Left colon (tissue), 2 donors: ENCODE measurements around the gene CYP2C19. TPM values are rescaled to one million over a fixed set of nuclear protein-coding genes. Genes with fewer than 3 reads are reported as not detected.
A peak's percentile ranks its signal among the peaks of the same experiment; 100 is the strongest.
"Not testable (repeated sequence)": the region's sequence is repeated elsewhere in the genome, so short reads cannot be mapped to it uniquely, and the experiment has no call there.

Source experiments
- ATAC-seq: fragments of 200-7000 bp; cut with Tn5 transposase; one replicate; pipeline ENCODE4 v1.9.1; 2020; ENCODE audit warnings: mild to moderate bottlenecking, moderate library complexity
- DNase-seq, 2 donors: peaks; one replicate each; pipeline ENCODE4 v3.0.0-alpha.2; 2020
- intact Hi-C, 2 donors: fragments of 100-400 bp; cut with DNase I in 1 of 2; cut with micrococcal nuclease in 1 of 2; formaldehyde crosslinking; loops; one replicate each; pipeline versions ENCODE4 v1.11.2 to v1.14.0; 2022; cut with DNase I, micrococcal nuclease
- long read RNA-seq: library from polyadenylated mRNA; unstranded; transcript quantifications from one replicate; pipeline ENCODE4 v2.0.0, GENCODE V29; 2021
- total RNA-seq, 2 donors: library from RNA; stranded (reverse); fragmentation: NEBNext Ultra II Directional; extraction: Animal tissue kit (Norgen Biotek cat#: 25700); gene quantifications; one replicate each; pipeline ENCODE4 v1.2.1, GENCODE V29; 2021
- donor health status: DM: no; HTN: no; CAD: no.
- donor health status: DM: yes; HTN: yes; CAD: no.

The CYP2C19 gene
- 1 to 10 TPM in 1 of 2 donors, under 1 TPM in 1; 0.76 to 3.9 TPM for total RNA-seq
- long read RNA-seq = 0 reads

DNA sequence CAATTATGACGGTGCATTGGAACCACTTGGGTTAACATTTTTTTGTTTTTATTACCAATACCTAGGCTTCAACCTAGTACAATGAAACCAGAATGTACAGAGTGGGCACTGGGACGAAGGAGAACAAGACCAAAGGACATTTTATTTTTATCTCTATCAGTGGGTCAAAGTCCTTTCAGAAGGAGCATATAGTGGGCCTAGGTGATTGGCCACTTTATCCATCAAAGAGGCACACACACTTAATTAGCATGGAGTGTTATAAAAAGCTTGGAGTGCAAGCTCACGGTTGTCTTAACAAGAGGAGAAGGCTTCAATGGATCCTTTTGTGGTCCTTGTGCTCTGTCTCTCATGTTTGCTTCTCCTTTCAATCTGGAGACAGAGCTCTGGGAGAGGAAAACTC is at the start of gene CYP2C19:
Gene CYP2C19, plus strand, starts transcription at position 289 of the 400 bp plus-strand sequence. Its CDS starts 25 bp downstream, at position 314.
- intact Hi-C loops = no loop called here
- DNase-seq (no peak), ATAC-seq (peak; percentile 63)

DNA sequence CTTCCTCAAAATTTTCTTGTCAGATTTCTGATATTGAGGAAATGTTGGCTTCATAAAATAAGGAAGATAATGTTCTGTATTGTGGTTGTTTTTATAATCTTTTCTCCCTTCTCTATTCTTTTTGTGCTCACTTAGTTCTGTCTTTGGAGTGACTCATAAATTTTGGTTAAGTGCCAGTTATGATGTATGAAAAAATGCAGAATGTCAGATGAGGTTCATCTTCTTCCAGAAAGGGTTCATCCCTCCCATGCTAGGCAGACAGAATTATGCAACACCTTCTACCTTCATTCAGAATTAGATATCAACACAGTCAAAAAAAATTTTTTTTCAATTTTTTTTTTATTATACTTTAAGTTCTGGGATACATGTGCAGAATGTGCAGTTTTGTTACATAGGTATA is 36.6 kb upstream of the CYP2C19 start:
- intact Hi-C loops = no loop called here
- ATAC-seq (no peak), DNase-seq (no peak)

DNA sequence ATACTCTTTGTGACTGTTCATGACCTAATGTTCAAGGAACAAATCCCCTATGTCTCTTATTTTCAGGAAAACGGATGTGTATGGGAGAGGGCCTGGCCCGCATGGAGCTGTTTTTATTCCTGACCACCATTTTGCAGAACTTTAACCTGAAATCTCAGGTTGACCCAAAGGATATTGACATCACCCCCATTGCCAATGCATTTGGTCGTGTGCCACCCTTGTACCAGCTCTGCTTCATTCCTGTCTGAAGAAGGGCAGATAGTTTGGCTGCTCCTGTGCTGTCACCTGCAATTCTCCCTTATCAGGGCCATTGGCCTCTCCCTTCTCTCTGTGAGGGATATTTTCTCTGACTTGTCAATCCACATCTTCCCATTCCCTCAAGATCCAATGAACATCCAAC is 27.3 kb upstream of the CYP2C19 start:
- DNase-seq = no peak

DNA sequence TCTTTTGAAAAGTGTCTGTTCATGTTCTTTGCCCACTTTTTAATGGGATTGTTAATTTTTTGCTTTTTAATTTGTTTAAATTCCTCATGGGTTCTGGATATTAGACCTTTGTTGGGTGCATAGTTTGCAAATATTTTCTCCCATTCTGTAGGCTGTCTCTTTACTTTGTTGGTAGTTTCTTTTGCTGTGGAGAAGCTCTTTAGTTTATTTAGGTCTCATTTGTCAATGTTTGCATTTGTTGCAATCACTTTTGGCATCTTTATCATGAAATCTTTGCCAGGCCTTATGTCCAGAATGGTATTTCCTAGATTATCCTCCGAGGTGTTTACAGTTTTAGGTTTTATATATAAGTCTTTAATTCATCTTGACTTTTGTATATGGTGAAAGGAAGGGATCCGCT is 23.9 kb upstream of the CYP2C19 start:
- DNase-seq (no peak), ATAC-seq (no peak)
- intact Hi-C loops = no loop called here

More for the DNA sequence above, 27.3 kb upstream of the CYP2C19 start:
- no peak for ATAC-seq
- intact Hi-C loops = no loop called here

DNA sequence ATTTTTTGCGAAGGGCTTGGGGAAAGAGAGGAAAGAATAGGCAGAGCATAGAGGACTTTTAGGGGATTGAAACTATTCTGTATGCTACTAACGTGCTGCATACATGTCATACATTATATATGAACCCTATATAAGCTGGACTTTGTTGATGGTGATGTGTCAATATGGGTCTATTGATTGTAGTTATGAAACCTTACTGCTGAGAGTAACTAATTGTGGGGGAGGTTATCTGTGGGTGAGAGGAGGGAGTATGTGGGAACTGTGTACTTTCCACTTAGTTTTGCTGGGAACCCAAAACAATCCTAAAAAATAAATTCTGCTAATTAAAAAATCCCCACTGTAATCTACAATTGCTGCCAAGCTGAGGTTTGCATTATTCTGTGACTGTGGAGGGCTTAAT is 15.3 kb upstream of the CYP2C19 start:
- ATAC-seq (no peak), DNase-seq (no peak)
- intact Hi-C loops = no loop called here

DNA sequence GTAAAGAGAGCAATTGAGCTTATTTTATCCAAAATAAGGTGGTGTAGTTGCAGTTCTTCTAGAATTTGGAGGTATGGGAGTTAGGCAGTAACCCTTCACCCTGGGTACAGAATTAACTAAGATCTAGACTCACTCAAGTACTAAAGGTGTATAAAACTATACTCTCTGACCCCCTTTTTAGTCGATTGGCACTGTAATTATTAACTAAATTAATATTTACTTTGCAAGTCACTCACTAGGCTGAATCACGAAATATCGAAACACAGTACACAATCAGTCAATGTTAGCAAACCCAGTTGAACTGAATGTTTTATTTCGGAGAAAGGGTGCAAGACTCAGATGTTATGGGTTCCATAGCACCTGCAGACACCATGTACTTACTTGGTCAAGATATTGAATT is 14.6 kb upstream of the CYP2C19 start:
- no peak for ATAC-seq
- intact Hi-C loops = no loop called here
- DNase-seq = no peak

DNA sequence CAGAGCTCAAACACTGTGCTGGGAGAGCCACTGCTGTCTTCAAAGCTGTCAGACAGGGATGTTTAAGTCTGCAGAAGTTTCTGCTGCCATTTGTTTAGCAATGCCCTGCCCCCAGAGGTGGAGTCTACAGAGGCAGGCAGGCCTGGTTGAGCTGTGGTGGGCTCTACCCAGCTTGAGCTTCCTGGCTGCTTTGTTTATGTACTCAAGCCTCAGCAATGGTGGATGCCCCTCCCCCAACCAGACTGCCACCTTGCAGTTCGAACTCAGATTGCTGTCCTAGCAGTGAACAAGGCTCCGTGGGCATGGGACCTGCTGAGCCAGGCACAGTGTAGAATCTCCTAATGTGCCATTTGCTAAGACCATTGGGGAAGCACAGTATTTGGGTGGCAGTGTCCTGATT is 4.6 kb upstream of the CYP2C19 start:
- intact Hi-C loops = no loop called here
- no peak for ATAC-seq
- DNase-seq = no peak

DNA sequence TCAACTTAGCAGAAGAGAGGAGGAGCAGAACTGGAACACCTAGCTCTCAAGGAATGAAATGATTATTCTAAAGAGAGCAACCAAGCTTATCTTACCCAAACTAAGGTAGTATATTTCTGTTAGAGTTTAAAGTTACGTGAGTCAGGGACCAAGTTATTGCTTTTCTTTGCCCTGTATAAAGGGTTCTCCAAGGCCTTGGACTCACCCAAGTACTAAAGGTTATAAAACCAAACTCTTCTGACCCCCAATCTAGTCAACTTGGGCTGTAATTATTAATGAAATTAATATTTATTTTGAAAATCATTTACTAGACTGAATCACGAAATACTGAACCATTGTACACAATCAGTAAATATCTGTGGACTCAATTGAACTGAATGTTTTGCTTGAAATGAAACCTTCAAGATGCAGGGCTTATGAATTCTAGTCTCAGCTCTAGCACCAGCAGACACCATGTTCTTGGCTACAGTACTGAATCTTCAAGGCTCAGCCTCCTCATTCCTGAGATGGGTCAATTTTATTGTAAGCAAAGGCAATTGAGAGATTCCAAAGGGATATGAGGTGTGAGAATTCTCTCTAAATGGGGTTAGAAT is 1.8 kb upstream of the CYP2C19 start:
- ATAC-seq = no peak

DNA sequence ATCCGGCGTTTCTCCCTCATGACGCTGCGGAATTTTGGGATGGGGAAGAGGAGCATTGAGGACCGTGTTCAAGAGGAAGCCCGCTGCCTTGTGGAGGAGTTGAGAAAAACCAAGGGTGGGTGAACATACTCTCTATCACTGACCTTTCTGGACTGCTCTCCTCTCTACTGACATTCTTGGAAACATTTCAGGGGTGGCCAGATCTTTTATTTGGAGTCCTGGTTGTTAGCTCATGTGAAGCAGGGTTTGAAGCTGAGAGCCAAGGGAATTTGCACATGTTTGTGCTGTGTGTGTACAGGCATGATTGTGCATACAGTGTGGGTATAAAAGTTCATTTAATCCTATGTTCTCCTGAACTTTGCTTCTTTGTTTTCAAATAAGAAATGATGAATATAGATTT is 12.9 kb downstream of the CYP2C19 start:
- intact Hi-C loops, DNase-seq, ATAC-seq: not testable (repeated sequence)

More for the DNA sequence above, 1.8 kb upstream of the CYP2C19 start:
- intact Hi-C loops = no loop called here
- DNase-seq = no peak

DNA sequence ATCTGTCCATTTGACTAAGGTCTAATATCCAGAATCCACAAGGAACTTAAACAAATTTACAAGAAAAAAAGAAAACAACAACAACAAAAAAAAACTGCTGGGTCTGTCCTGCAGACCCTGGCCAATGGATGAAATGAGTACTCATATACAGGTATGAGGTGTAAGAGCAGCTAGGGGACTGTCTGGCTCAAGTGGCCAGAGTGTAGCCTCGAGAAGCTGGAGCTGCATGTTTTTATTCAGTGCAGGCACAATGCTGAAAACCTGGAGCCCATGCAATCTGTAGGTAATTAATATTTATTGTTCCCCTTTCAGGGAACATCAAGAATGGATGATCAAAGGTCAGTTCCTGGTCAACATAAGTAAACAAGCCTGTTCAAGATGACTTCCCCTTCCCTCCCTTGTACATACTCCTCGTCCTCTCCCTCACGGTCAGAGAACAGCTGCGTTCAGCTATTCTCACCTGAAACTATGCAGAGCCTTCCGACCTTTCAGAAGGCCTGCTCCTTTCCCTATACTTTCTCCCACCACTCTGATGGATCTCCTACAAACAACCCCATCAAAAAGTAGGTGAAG is 15.5 kb downstream of the CYP2C19 start:
- intact Hi-C loops = no loop called here
- peak; percentile 59 for ATAC-seq
- no peak for DNase-seq

DNA sequence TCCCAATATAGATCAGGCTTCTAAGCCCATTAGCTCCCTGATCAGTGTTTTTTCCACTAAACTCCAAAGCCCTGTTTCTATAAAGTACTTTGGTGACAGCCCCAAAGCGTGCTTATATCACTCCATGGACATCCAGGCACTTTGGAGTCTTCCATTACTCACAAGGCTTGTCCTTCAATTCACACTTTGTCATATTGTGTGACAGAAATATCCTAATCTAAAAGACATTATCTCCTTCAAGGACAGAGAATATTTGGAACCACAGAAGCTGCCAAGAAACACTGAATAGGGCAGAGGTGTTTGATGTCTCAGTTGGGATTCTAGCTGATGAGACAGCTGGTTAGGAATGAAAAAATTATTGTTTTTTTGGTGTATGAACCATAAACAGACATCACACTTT is 18.4 kb downstream of the CYP2C19 start:
- intact Hi-C loops = no loop called here
- ATAC-seq (no peak), DNase-seq (no peak)

DNA sequence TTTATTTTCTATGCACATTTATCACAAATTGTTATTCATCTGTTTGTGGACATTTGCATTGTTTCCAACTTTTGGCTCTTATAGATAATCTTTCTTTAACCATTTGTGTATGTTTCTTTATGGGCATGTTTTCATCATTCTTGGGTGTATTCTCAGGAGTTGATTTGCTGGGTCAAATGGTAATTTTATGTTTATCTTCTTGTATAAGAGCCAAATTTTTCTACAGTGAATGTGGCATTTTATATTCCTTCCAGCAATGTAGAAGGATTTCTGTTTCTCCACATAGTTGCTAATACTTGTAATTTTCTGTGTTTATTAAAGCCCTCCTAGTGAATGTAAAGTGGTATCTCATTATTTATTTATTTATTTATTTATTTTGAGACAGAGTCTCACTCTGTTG is 21.8 kb downstream of the CYP2C19 start:
- ATAC-seq (no peak), DNase-seq (no peak)
- intact Hi-C loops = no loop called here

DNA sequence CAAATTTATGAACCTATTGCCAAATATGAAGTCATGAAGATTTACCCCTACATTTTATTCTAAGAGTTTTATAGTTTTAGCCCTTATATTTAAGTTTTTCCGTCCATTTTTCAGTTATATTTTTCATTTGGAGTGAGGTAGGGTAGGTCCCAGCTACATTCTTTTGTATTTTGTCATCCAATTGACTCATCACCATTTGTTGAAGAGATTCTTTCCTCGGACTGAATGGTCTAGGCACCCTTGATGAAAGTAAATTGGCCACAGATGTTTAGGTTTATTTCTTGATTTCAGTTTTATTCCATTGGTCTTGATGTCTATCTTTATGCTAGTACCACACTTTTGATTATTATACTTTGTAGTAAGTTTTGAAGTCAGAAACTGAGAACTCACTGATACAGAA is 22.7 kb downstream of the CYP2C19 start:
- ATAC-seq (no peak), DNase-seq (no peak)
- intact Hi-C loops = no loop called here

DNA sequence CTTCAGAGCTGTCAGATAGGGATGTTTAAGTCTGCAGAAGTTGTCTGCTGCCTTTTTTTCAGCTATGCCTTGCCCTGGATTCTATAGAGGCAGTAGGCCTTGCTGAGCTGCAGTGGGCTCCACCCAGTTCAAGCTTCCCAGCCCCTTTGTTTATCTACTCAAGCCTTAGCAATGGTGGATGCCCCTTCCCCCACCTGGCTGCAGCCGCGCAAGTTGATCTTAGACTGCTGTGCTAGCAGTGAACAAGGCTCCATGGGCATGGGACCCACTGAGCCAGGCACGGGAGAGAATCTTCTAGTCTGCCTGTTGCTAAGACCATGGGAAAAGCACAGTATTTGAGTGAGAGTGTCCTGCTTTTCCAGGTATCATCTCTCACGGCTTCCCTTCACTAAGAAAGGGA is 38.1 kb downstream of the CYP2C19 start:
- DNase-seq, intact Hi-C loops, ATAC-seq: not testable (repeated sequence)

DNA sequence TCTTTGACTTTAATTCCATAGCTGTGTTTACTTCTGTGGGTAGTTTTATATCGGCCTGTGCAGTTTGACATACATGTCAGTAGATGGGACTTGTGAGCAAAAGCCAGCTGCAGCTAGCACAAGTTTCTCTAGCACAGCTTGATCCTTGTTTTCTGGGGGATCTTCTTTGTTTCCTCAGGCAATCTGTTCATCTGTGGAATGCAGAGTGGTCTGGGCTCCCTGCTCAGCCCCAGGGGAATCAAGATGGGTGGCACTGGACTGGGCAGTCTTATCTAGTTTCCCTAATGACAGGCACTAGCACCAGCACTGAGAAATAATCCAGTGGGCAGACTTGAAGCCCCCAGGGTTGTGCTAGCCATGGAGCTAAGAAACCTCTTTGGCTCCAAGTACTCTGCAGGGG is 40.8 kb downstream of the CYP2C19 start:
- no peak for DNase-seq
- intact Hi-C loops = no loop called here
- ATAC-seq = no peak

DNA sequence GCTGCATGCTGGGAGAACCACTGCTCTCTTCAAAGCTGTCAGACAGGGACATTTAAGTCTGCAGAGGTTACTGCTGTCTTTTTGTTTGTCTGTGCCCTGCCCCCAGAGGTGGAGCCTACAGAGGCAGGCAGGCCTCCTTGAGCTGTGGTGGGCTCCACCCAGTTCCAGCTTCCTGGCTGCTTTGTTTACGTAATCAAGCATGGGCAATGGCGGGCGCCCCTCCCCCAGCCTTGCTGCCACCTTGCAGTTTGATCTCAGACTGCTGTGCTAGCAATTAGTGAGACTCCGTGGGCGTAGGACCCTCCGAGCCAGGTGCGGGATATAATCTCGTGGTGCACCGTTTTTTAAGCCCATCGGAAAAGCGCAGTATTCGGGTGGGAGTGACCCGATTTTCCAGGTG is 67.5 kb downstream of the CYP2C19 start:
- not testable (repeated sequence) for DNase-seq, ATAC-seq

DNA sequence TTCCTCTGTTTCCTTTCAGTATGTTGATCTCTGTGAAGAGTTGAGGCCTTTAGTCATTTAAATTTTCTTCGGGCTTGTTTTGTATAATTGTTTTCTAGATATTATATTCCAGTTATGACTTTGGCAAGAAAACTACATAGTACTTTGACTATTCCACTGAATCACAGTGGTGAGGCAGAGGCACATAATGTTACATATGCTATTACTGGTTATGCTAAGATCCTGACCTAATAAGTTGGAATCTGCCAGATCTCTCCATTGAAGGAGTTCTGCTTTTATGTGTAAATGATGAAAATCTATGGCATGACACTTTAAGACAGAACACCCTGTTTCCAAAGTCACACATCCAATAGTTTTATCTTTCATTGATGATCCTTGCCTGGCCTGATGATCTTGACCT is 83.7 kb downstream of the CYP2C19 start:
- no peak for DNase-seq
- ATAC-seq = no peak
- intact Hi-C loops = no loop called here

More for the DNA sequence above, 67.5 kb downstream of the CYP2C19 start:
- intact Hi-C loops = not testable (repeated sequence)

DNA sequence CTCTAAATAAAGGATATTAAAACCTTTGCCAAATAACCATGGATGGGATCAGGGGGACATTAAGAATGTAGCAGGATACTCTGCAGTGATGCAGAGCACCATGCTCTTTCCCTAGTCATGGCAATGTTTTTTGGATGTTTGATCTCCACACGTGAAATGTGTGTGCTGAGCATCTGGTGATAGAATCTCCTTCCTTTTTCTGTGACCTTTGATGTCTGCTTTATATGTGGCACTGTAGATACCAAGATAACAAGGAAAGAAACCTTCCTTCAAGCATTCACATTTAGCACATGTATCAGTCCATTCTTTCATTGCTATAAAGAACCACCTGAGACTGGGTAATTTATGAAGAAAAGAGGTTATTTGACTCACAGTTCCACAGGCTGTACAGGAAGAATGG is 88.3 kb downstream of the CYP2C19 start:
- intact Hi-C loops = no loop called here
- ATAC-seq (no peak), DNase-seq (no peak)

DNA sequence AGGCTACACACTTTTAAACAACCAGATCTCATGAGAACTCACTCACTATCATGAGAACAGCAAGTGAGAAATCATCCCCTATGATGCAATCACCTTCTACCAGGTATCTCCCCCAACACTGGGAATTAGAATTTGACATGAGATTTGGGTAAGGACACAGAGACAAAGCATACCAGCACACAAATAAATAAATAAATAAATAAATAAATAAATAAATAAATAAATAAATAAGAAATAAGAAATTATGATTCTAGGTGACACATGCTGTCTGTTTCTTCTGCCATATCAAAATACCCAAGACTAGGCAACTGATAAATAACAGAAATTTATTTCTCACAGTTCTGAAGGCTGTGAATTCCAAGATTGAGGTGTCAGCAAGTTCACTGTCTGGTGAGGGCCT is 88.8 kb downstream of the CYP2C19 start:
- DNase-seq (no peak), ATAC-seq (no peak)
- intact Hi-C loops = no loop called here

DNA sequence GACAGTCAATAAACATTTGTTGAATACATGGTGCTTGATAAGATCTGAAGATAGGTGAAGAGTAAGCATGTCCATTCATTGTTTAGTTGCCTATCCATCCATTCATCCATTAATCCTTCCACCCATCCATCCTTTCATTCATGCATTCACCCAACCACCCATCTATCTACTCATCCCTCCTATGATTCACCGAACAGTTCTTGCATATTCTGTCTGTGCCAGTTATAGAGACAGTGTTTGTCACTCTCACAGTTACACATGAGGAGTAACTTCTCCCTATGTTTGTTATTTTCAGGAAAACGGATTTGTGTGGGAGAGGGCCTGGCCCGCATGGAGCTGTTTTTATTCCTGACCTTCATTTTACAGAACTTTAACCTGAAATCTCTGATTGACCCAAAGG is 90.0 kb downstream of the CYP2C19 start:
- DNase-seq (no peak), ATAC-seq (no peak)
- intact Hi-C loops = no loop called here

DNA sequence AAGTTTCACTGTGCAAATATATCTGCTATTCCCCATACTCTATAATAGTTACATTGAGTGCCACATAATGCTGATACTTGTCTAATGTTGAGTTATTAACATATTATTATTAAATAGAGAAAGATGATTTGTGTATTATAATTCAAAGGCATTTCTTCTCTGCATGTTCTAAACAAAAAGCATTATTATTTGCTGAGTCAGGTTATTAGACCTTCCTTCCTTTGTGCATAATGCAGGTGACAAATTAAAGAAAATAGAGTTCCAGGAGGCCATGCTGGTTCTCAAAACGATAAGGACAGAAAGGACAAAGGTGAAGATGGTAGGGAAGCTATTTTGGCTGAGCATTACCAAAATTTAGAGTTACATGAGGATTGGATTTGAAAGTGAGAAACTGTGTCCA is 90.6 kb downstream of the CYP2C19 start:
- ATAC-seq (no peak), DNase-seq (no peak)
- intact Hi-C loops = no loop called here
